GM12878 (cell line): Measurements from ENCODE around the gene SCARB1. TPM values are rescaled to one million over a fixed set of nuclear protein-coding genes. Genes with fewer than 3 reads are reported as not detected.

Experiments used
- ATAC-seq: fragments of 200-7000 bp; cut with Tn5 transposase; 3 replicates; pipeline ENCODE4 v1.9.1; 2020; ENCODE audit warnings: mild to moderate bottlenecking, moderate library complexity
- BruUV-seq: library from RNA; stranded (reverse); fragments of 400-500 nt; replicated peaks from 2 replicates; lab custom pipeline; 2021; lab: Mats Ljungman, UMichigan
- CTCF ChIA-PET: fragments of 300-600 bp; sonication (Branson Sonifier 250); formaldehyde crosslinking; extraction: SDS; loops from one replicate; lab custom pipeline; 2021; ENCODE audit warnings: inconsistent platforms; lab: Yijun Ruan, JAX
- POLR2A ChIA-PET: fragments of 350-600 bp; formaldehyde crosslinking; extraction: SDS; loops from one replicate; lab custom pipeline; 2021; ENCODE audit warnings: inconsistent platforms; lab: Charles Lee
- RAD21 ChIA-PET: fragments of 300-600 bp; sonication (Branson Sonifier 250); formaldehyde crosslinking; loops from one replicate; lab custom pipeline; 2023; ENCODE audit warnings: antibody characterized with exemption; ENCODE audit not compliant: unreplicated experiment; lab: Charles Lee
- SMC1A ChIA-PET: fragments of 300-600 bp; sonication (Branson Sonifier 250); formaldehyde crosslinking; loops from one replicate; lab custom pipeline; 2023; ENCODE audit not compliant: unreplicated experiment, uncharacterized antibody; lab: Charles Lee
- DNase-seq: peaks from one replicate; pipeline ENCODE4 v3.0.0-alpha.2; 2011; ENCODE audit warnings: low read depth, low spot score
- FAIRE-seq: peaks from 3 replicates; lab custom pipeline; 2011; peaks lifted over from hg19 to GRCh38; lab: Jason Lieb, UNC
- H2AFZ ChIP-seq: 2 replicates; pipeline ENCODE4 v1.6.0; 2011; ENCODE audit warnings: low read depth, low read length, control low read depth; ENCODE audit not compliant: control insufficient read depth
- H3K27ac ChIP-seq: 2 replicates; pipeline ENCODE4 v1.5.1; 2011; ENCODE audit warnings: control low read depth; ENCODE audit not compliant: control insufficient read depth, insufficient read depth
- H3K27me3 ChIP-seq, 2 experiments: replicated peaks in 1 of 2; 2 replicates each; pipeline versions ENCODE4 v1.6.0 to v1.6.1; 2011; ENCODE audit warnings: low read length in 1 of 2; ENCODE audit not compliant: control insufficient read depth in 2 of 2, insufficient read depth in 2 of 2
- H3K36me3 ChIP-seq, 2 experiments: 2 replicates each; pipeline ENCODE4 v1.5.1; 2011; ENCODE audit warnings: low read length in 1 of 2; ENCODE audit not compliant: control insufficient read depth in 2 of 2, insufficient read depth in 2 of 2
- H3K4me1 ChIP-seq: 2 replicates; pipeline ENCODE4 v1.6.1; 2011; ENCODE audit warnings: mild to moderate bottlenecking, low read length, moderate library complexity, mixed read lengths; ENCODE audit not compliant: control insufficient read depth, insufficient read depth
- H3K4me2 ChIP-seq: 2 replicates; pipeline ENCODE4 v1.6.0; 2011; ENCODE audit warnings: control low read depth; ENCODE audit not compliant: control insufficient read depth, insufficient read depth
- H3K4me3 ChIP-seq: fragments of 200-600 bp; sonication (generic); 2 replicates; pipeline ENCODE4 v1.5.1; 2016
- H3K79me2 ChIP-seq: 2 replicates; pipeline ENCODE4 v1.6.0; 2011; ENCODE audit warnings: low read length; ENCODE audit not compliant: control insufficient read depth, insufficient read depth
- H3K9ac ChIP-seq: 2 replicates; pipeline ENCODE4 v1.8.0; 2011; ENCODE audit warnings: low read length, control low read depth, mixed read lengths; ENCODE audit not compliant: control insufficient read depth, insufficient read depth
- H3K9me3 ChIP-seq: replicated peaks from 3 replicates; pipeline ENCODE4 v1.5.1; 2011; ENCODE audit warnings: mild to moderate bottlenecking, low read length; ENCODE audit not compliant: control insufficient read depth, insufficient read depth
- H4K20me1 ChIP-seq: 2 replicates; pipeline ENCODE4 v1.6.0; 2011; ENCODE audit not compliant: control insufficient read depth, insufficient read depth
- ATF3 ChIP-seq: IDR thresholded peaks from 2 replicates; pipeline ENCODE4 v1.6.1; 2011; ENCODE audit warnings: low read depth, mild to moderate bottlenecking, low read length, moderate library complexity, borderline replicate concordance; ENCODE audit errors: extremely low read depth
- BMI1 ChIP-seq: fragments of 450-650 bp; IDR thresholded peaks from 2 replicates; pipeline ENCODE4 v1.6.1; 2016; ENCODE audit warnings: mild to moderate bottlenecking, moderate library complexity, borderline replicate concordance
- CREB1 ChIP-seq: IDR thresholded peaks from 2 replicates; pipeline ENCODE4 v1.6.1; 2012; ENCODE audit warnings: low read depth, mild to moderate bottlenecking, inconsistent platforms
- E2F8 ChIP-seq: fragments of 450-650 bp; IDR thresholded peaks from 2 replicates; pipeline ENCODE4 v1.6.1; 2018; ENCODE audit warnings: mild to moderate bottlenecking, low read depth, moderate library complexity; ENCODE audit not compliant: partially characterized antibody
- ELK1 ChIP-seq: IDR thresholded peaks from 2 replicates; pipeline ENCODE4 v1.6.1; 2012; ENCODE audit warnings: low read depth, low read length, improper control_type of control experiment
- EP300 ChIP-seq, 2 experiments: fragments of 150-350 bp in 1 of 2; IDR thresholded peaks; 2 replicates each; pipeline ENCODE4 v1.6.1; 2011 to 2012; ENCODE audit warnings: low read depth in 2 of 2, low read length in 2 of 2, borderline replicate concordance in 1 of 2, improper control_type of control experiment in 1 of 2, inconsistent platforms in 1 of 2; ENCODE audit not compliant: control insufficient read depth in 1 of 2
- HDAC2 ChIP-seq: fragments of 200-600 bp; sonication (generic); IDR thresholded peaks from 2 replicates; pipeline ENCODE4 v1.6.1; 2017
- HDGF ChIP-seq: fragments of 450-650 bp; IDR thresholded peaks from 2 replicates; pipeline ENCODE4 v1.6.1; 2016; ENCODE audit warnings: antibody characterized with exemption
- IKZF2 ChIP-seq, 2 experiments: fragments of 450-650 bp; IDR thresholded peaks; 2 replicates each; pipeline ENCODE4 v1.6.1; 2017; ENCODE audit warnings: mild to moderate bottlenecking in 2 of 2, moderate library complexity in 2 of 2
- IRF4 ChIP-seq: IDR thresholded peaks from 2 replicates; pipeline ENCODE4 v1.6.1; 2011; ENCODE audit warnings: low read depth, low read length
- MEF2B ChIP-seq: fragments of 450-650 bp; IDR thresholded peaks from 2 replicates; pipeline ENCODE4 v1.6.1; 2018; ENCODE audit warnings: mild to moderate bottlenecking, moderate library complexity; ENCODE audit not compliant: partially characterized antibody, poor library complexity, severe bottlenecking
- WRNIP1 ChIP-seq: IDR thresholded peaks from 2 replicates; pipeline ENCODE4 v1.6.1; 2011; ENCODE audit warnings: low read depth, low read length, improper control_type of control experiment, borderline replicate concordance
- ZBTB4 ChIP-seq: fragments of 450-650 bp; formaldehyde crosslinking; IDR thresholded peaks from 2 replicates; pipeline ENCODE4 v1.4.0; 2022; ENCODE audit warnings: mild to moderate bottlenecking, moderate library complexity
- ZNF384 ChIP-seq: IDR thresholded peaks from 2 replicates; pipeline ENCODE4 v1.6.1; 2012; ENCODE audit warnings: low read depth, mild to moderate bottlenecking, low read length, improper control_type of control experiment, borderline replicate concordance
- WGBS: methylation state at CpG from one replicate; pipeline ENCODE4 v1.1.6; 2016; ENCODE audit warnings: low lambda C conversion rate; ENCODE audit not compliant: insufficient replicate concordance, insufficient coverage; ENCODE audit errors: missing lambda C conversion rate; 5-methylcytosine and 5-hydroxymethylcytosine counted together
- in situ Hi-C: fragments of 300-500 bp; cut with MboI; formaldehyde crosslinking; loops from 9 replicates; pipeline ENCODE4 v1.14.3; 2018; ENCODE audit warnings: mixed read lengths
- intact Hi-C: fragments of 100-400 bp; cut with micrococcal nuclease; formaldehyde crosslinking; loops from one replicate; pipeline ENCODE4 v1.14.2; 2022; ENCODE audit not compliant: unreplicated experiment
- polyA plus RNA-seq, 11 experiments: library from polyadenylated mRNA; depleted of rRNA in 4 of 11; unstranded in 6 of 11; stranded (reverse) in 5 of 11; fragments of >200 nt; fragmentation: Nextera tagmentation in 4 of 11; fragmentation: Illumina TruSeq in 1 of 11; extraction: Ambion mirVana in 4 of 11; extraction: Trizol in 1 of 11; gene quantifications; 1 replicate in 1 of 11; 2 replicates in 10 of 11; pipeline versions ENCODE4 v1.2.1 to v1.2.3, GENCODE V29; 2011 to 2016; ENCODE audit warnings: inconsistent platforms in 2 of 11, missing spikeins in 2 of 11, low read depth in 1 of 11
- total RNA-seq, 4 experiments: library from RNA; depleted of rRNA in 3 of 4; stranded (reverse); fragments of >200 nt in 3 of 4; fragmentation: Illumina TruSeq in 1 of 4; extraction: Trizol in 1 of 4; gene quantifications; 2 replicates each; pipeline versions ENCODE4 v1.2.1 to v1.2.3, GENCODE V29; 2013 to 2021

The SCARB1 gene
- total and polyA plus RNA-seq, 10 of the 15 experiments (the other 5 are each of a cell fraction or from before 2014, with no cell fraction given), result 0.34 to 104 (median 63.1) TPM

- BruUV-seq, result no TSS peak
- CTCF ChIA-PET, result interaction anchor here (0.8 to 5.1 kb wide), 12 partner anchors 13 to 281 kb away, joined by 3 to 61 read pairs (median 4); no protein-coding TSS in a partner anchor
- Histone ChIP-seq H3K27ac (peak overlapping the region; percentile 98), H3K9me3 (no peaks in the 10 kb centered on the region; the same call in 1 of the 3 replicates), H3K4me2 (peak overlapping the region; percentile 74), H3K4me3 (peak overlapping the region; percentile 34; the same call in 1 of the 2 replicates), H3K27me3 (no peaks in the 10 kb centered on the region), H3K9ac (peak overlapping the region; percentile 75), H3K4me1 (peaks cover 70% of the 10 kb centered on the region), H3K79me2 (peaks cover 5% of the 10 kb centered on the region; the same call in 1 of the 2 replicates), H4K20me1 (no peaks in the 10 kb centered on the region), H2AFZ (peak overlapping the region; percentile 57), H3K36me3 (peaks cover 5 to 7% of the 10 kb centered on the region in 2 experiments; a peak in 2 of 4 replicates)
- ATAC-seq, result peak; percentile 79
- in situ Hi-C loops, result loop anchor here (25.0 kb wide), 1 partner anchor 412 kb away; no protein-coding TSS in a partner anchor
- DNase-seq, result peak; percentile 100
- POLR2A ChIA-PET, result interaction anchor here (0.7 to 2.8 kb wide), 16 partner anchors 88 to 737 kb away, joined by 3 to 20 read pairs (median 4); partner anchors contain the start of genes SCARB1 and UBC
- peak; percentile 100 for FAIRE-seq
- whole genome bisulfite sequencing, result 1% methylated on average over 15 of the region's 15 CpGs
- RAD21 ChIA-PET, result interaction anchor here (0.7 to 4.2 kb wide), 19 partner anchors 31 to 280 kb away, joined by 3 to 40 read pairs (median 6); partner anchors contain the start of gene SCARB1
- SMC1A ChIA-PET, result interaction anchor here (0.7 to 3.7 kb wide), 20 partner anchors 8 to 229 kb away, joined by 3 to 31 read pairs (median 4); no protein-coding TSS in a partner anchor
- intact Hi-C loops, result loop anchor here (1.0 to 10.0 kb wide), 9 partner anchors 21 to 1890 kb away; partner anchors contain the start of gene RILPL2
- TF ChIP-seq ELK1, result no peak
- TF ChIP-seq IRF4, result peak; percentile 99
- peak; percentile 20 for TF ChIP-seq E2F8
- TF ChIP-seq ATF3, result no peak
- TF ChIP-seq HDAC2, result no peak
- TF ChIP-seq IKZF2 (IDR thresholded peaks at IDR 0.05), result peak; percentile 98
- peak; percentile 88 for TF ChIP-seq BMI1
- peak; percentile 89; the same call in 1 of the 2 replicates for TF ChIP-seq WRNIP1
- peak; percentile 100 for TF ChIP-seq MEF2B
- TF ChIP-seq ZNF384, result peak; percentile 77
- no peak for TF ChIP-seq ZBTB4
- no peak for TF ChIP-seq HDGF
- TF ChIP-seq EP300 (IDR thresholded peaks at IDR 0.05; ENCODE audit: borderline replicate concordance in 1 of 2, control insufficient read depth in 1 of 2, low read depth in 2 of 2, low read length in 2 of 2), result peak; percentile 91 to 94
- TF ChIP-seq CREB1, result no peak; the same call in none of the 2 replicates
Observed at GRCh38 chr12:124774462-124775167, 89.0 kb downstream of the SCARB1 start.
